ENCODE results near the gene SLC35B1.

DNA sequence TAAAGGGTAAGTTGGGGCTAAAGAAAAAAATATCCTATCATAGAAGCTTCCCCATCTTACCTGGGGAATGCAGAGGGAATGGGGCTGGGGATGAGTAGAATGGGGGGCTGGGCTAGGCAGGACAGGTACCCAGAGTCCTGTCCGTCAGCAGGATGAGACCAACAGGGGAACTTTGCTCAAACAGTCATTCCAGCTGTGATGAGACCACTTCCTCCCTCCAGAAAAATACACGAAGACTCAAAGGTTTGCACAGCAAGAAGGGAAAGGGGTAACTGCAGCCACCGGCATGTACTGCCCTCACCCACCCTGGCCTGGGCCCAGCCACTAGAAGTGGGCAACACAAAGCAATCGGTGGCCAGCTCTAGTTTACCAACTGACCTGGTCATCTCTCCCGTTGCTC lies 20.7 kb upstream of the SLC35B1 start:
- TF ChIP-seq, protein P1, sequence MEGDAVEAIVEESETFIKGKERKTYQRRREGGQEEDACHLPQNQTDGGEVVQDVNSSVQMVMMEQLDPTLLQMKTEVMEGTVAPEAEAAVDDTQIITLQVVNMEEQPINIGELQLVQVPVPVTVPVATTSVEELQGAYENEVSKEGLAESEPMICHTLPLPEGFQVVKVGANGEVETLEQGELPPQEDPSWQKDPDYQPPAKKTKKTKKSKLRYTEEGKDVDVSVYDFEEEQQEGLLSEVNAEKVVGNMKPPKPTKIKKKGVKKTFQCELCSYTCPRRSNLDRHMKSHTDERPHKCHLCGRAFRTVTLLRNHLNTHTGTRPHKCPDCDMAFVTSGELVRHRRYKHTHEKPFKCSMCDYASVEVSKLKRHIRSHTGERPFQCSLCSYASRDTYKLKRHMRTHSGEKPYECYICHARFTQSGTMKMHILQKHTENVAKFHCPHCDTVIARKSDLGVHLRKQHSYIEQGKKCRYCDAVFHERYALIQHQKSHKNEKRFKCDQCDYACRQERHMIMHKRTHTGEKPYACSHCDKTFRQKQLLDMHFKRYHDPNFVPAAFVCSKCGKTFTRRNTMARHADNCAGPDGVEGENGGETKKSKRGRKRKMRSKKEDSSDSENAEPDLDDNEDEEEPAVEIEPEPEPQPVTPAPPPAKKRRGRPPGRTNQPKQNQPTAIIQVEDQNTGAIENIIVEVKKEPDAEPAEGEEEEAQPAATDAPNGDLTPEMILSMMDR (conservative IDR thresholded peaks at IDR 0.05; ENCODE audit: low read depth, low read length) = no peak
- no peak for TF ChIP-seq EZH2 (IDR thresholded peaks at IDR 0.05; ENCODE audit: borderline replicate concordance, low read depth, low read length, poor library complexity, severe bottlenecking)
